Measurements from ENCODE around the gene PRKCI.

DNA sequence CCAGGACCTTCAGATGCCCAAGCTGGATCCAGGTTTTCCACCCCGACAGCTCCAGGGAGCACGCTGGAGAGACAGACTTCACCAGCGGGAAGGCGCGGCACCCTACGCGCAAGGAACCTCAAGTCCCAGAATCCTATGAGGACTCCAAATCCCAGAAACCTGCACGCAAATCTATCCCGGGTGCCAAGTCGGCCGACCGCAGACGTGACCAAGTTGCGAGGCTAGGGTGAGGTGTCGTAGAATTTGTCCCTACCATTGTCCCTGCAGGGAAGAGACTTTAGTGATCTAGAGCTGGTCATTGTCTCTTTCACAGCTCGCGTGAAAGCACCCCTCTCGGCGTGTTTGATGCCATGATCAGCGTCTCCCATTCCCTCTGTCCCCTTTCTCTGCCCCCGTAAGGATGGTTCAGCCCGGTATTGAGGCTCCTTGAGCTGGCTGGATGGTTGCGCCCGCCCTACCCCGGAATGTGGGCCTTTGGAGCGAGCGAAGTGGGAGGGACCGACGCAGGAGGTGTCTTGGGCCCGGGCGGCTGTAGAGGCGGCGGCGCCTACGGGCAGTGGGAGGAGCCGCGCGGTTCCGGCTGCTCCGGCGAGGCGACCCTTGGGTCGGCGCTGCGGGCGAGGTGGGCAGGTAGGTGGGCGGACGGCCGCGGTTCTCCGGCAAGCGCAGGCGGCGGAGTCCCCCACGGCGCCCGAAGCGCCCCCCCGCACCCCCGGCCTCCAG lies at the start of gene PRKCI:
- TF ChIP-seq, protein P1, sequence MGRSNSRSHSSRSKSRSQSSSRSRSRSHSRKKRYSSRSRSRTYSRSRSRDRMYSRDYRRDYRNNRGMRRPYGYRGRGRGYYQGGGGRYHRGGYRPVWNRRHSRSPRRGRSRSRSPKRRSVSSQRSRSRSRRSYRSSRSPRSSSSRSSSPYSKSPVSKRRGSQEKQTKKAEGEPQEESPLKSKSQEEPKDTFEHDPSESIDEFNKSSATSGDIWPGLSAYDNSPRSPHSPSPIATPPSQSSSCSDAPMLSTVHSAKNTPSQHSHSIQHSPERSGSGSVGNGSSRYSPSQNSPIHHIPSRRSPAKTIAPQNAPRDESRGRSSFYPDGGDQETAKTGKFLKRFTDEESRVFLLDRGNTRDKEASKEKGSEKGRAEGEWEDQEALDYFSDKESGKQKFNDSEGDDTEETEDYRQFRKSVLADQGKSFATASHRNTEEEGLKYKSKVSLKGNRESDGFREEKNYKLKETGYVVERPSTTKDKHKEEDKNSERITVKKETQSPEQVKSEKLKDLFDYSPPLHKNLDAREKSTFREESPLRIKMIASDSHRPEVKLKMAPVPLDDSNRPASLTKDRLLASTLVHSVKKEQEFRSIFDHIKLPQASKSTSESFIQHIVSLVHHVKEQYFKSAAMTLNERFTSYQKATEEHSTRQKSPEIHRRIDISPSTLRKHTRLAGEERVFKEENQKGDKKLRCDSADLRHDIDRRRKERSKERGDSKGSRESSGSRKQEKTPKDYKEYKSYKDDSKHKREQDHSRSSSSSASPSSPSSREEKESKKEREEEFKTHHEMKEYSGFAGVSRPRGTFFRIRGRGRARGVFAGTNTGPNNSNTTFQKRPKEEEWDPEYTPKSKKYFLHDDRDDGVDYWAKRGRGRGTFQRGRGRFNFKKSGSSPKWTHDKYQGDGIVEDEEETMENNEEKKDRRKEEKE (IDR thresholded peaks at IDR 0.05; ENCODE audit: borderline replicate concordance in 1 of 2, control insufficient read depth in 1 of 2, low read depth in 2 of 2, low read length in 1 of 2), result peak in 1 of 2 experiments; percentile 100; a peak in 2 of 4 replicates
- peak; percentile 97 for TF ChIP-seq SREBF1 (IDR thresholded peaks at IDR 0.05; ENCODE audit: borderline replicate concordance, low read depth, low read length)
- TF ChIP-seq, protein P2, sequence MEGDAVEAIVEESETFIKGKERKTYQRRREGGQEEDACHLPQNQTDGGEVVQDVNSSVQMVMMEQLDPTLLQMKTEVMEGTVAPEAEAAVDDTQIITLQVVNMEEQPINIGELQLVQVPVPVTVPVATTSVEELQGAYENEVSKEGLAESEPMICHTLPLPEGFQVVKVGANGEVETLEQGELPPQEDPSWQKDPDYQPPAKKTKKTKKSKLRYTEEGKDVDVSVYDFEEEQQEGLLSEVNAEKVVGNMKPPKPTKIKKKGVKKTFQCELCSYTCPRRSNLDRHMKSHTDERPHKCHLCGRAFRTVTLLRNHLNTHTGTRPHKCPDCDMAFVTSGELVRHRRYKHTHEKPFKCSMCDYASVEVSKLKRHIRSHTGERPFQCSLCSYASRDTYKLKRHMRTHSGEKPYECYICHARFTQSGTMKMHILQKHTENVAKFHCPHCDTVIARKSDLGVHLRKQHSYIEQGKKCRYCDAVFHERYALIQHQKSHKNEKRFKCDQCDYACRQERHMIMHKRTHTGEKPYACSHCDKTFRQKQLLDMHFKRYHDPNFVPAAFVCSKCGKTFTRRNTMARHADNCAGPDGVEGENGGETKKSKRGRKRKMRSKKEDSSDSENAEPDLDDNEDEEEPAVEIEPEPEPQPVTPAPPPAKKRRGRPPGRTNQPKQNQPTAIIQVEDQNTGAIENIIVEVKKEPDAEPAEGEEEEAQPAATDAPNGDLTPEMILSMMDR (IDR thresholded peaks at IDR 0.05 in 2 of 3, conservative IDR thresholded peaks at IDR 0.05 in 1 of 3; ENCODE audit: insufficient read depth in 2 of 3, low read depth in 1 of 3, low read length in 3 of 3), result no peak
- TF ChIP-seq EZH2 (IDR thresholded peaks at IDR 0.05; ENCODE audit: borderline replicate concordance, low read depth, low read length), result no peak
- TF ChIP-seq FOS (IDR thresholded peaks at IDR 0.05; ENCODE audit: extremely low read depth, insufficient read length), result no peak
- TF ChIP-seq, protein P3, sequence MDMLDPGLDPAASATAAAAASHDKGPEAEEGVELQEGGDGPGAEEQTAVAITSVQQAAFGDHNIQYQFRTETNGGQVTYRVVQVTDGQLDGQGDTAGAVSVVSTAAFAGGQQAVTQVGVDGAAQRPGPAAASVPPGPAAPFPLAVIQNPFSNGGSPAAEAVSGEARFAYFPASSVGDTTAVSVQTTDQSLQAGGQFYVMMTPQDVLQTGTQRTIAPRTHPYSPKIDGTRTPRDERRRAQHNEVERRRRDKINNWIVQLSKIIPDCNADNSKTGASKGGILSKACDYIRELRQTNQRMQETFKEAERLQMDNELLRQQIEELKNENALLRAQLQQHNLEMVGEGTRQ (CRISPR knock-in tag; IDR thresholded peaks at IDR 0.05), result no peak
- no peak for TF ChIP-seq ETV6 (IDR thresholded peaks at IDR 0.05; ENCODE audit: borderline replicate concordance in 1 of 2, low read depth in 2 of 2, low read length in 1 of 2)
- no peak for TF ChIP-seq ETV6 (CRISPR knock-in tag; IDR thresholded peaks at IDR 0.05; ENCODE audit: borderline replicate concordance)
- peak; percentile 92 to 100 for TF ChIP-seq TEAD1 (CRISPR knock-in tag; IDR thresholded peaks at IDR 0.05)
- TF ChIP-seq ZNF224 (CRISPR knock-in tag; IDR thresholded peaks at IDR 0.05), result no peak
- TF ChIP-seq BRCA1 (IDR thresholded peaks at IDR 0.05), result no peak
- no peak for TF ChIP-seq BRCA1 (CRISPR knock-in tag; IDR thresholded peaks at IDR 0.05)
- TF ChIP-seq GTF2E2 (tag; IDR thresholded peaks at IDR 0.05), result no peak

All from K562 (cell line).